ENCODE data around the gene TOR4A. TPM values are rescaled to one million over a fixed set of nuclear protein-coding genes. Genes with fewer than 3 reads are reported as not detected.
A peak's percentile ranks its signal among the peaks of the same experiment; 100 is the strongest.

TOR4A gene
- total and polyA plus RNA-seq, 9 of the 15 experiments (the other 6 are each of a cell fraction or from before 2014, with no cell fraction given), result 3.9 to 49.2 (median 8.8) TPM

DNA sequence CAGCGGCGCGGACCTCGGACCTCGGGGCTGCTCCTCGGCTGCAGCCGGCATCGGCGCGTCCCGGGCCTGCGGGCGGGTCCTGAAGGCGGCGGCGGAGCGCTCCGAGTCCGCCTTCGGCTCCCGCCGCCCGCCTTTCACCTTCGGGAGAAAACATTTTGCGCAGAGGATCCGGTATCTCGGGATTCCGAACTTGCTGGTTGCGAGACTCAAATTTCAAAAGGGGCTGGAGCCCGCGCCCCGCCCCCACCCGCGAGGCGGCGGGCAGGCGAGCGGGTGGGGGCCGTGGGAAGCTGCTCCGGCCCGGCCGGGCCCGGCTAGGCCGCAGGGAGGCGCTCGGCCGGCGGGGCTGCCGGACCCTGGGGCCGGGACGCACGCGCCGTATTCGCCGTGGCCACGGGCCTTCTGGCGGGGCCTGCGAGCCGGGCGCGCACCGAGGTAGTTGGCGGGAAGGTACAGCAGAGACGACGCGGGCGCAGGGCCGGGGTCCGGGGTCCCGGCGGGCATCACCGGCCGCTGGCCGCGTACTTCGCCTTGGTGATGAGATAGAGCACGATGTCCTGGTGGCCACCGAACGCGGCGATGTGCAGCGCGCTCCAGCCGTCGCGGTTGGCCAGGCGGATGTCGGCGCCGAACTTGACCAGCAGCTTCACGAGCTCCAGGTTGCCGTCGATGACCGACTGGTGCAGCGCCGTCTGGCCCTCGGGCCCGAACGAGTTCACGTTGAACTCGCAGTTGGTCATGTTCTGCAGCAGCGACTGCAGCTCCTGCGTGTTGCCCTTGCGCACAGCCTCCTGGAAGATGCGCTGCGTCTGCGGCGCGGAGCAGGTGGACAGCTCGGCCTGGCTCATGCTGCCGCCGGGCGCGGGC, 23.8 kb downstream of the TOR4A start (continued):
- peak; percentile 34 for TF ChIP-seq GMEB1 (CRISPR knock-in tag; IDR thresholded peaks at IDR 0.05)
- peak; percentile 43; the same call in 1 of the 2 replicates for TF ChIP-seq CEBPG (CRISPR knock-in tag; IDR thresholded peaks at IDR 0.05)
- no peak for TF ChIP-seq CEBPG (tag; conservative IDR thresholded peaks at IDR 0.05 in 1 of 2, IDR thresholded peaks at IDR 0.05 in 1 of 2)
- no peak for TF ChIP-seq ZNF79 (CRISPR knock-in tag; IDR thresholded peaks at IDR 0.05; ENCODE audit: low read depth)
- peak; percentile 45; the same call in 1 of the 2 replicates for TF ChIP-seq TARDBP (IDR thresholded peaks at IDR 0.05)
- peak in 1 of 2 experiments; percentile 46; a peak in 1 of 4 replicates for TF ChIP-seq SIN3A (IDR thresholded peaks at IDR 0.05; ENCODE audit: borderline replicate concordance in 2 of 2, control insufficient read depth in 1 of 2, low read depth in 2 of 2, low read length in 2 of 2)
- TF ChIP-seq GABPB1 (CRISPR knock-in tag; IDR thresholded peaks at IDR 0.05), result peak; percentile 37; the same call in 1 of the 2 replicates
- TF ChIP-seq C11orf30 (IDR thresholded peaks at IDR 0.05; ENCODE audit: low read depth), result no peak
- no peak for TF ChIP-seq CHD2 (IDR thresholded peaks at IDR 0.05; ENCODE audit: low read depth, low read length)
- no peak for TF ChIP-seq EP300 (IDR thresholded peaks at IDR 0.05; ENCODE audit: low read length)
- TF ChIP-seq ZNF274 (IDR thresholded peaks at IDR 0.05; ENCODE audit: borderline replicate concordance, low read depth, low read length), result no peak
- TF ChIP-seq ARHGAP35 (IDR thresholded peaks at IDR 0.05; ENCODE audit: partially characterized antibody), result no peak
- no peak for TF ChIP-seq TOE1 (IDR thresholded peaks at IDR 0.05; ENCODE audit: borderline replicate concordance)
- TF ChIP-seq TOE1 (CRISPR knock-in tag; IDR thresholded peaks at IDR 0.05; ENCODE audit: borderline replicate concordance, low read depth), result 0 out of 2 replicates have a peak, but pooled peaks have one; percentile 44
- TF ChIP-seq, protein P1, sequence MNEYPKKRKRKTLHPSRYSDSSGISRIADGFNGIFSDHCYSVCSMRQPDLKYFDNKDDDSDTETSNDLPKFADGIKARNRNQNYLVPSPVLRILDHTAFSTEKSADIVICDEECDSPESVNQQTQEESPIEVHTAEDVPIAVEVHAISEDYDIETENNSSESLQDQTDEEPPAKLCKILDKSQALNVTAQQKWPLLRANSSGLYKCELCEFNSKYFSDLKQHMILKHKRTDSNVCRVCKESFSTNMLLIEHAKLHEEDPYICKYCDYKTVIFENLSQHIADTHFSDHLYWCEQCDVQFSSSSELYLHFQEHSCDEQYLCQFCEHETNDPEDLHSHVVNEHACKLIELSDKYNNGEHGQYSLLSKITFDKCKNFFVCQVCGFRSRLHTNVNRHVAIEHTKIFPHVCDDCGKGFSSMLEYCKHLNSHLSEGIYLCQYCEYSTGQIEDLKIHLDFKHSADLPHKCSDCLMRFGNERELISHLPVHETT (CRISPR knock-in tag; conservative IDR thresholded peaks at IDR 0.05 in 1 of 2, IDR thresholded peaks at IDR 0.05 in 1 of 2), result peak in 1 of 2 experiments; percentile 60; a peak in 1 of 4 replicates
- peak; percentile 49 for TF ChIP-seq KDM5B (IDR thresholded peaks at IDR 0.05; ENCODE audit: insufficient replicate concordance, low read depth, low read length)
- TF ChIP-seq BCOR (IDR thresholded peaks at IDR 0.05), result peak; percentile 46; the same call in 1 of the 2 replicates
- no peak for TF ChIP-seq EGR1 (conservative IDR thresholded peaks at IDR 0.05)
- TF ChIP-seq ZNF445 (CRISPR knock-in tag; IDR thresholded peaks at IDR 0.05; ENCODE audit: low read depth), result no peak
- 0 out of 2 replicates have a peak, but pooled peaks have one; percentile 8 for TF ChIP-seq FOSL1 (tag; conservative IDR thresholded peaks at IDR 0.05)
- peak; percentile 45; the same call in 1 of the 2 replicates for TF ChIP-seq NR4A1 (CRISPR knock-in tag; IDR thresholded peaks at IDR 0.05)
- TF ChIP-seq NR4A1 (tag; IDR thresholded peaks at IDR 0.05), result peak; percentile 42; the same call in 1 of the 2 replicates
- TF ChIP-seq RBM22 (IDR thresholded peaks at IDR 0.05; ENCODE audit: low read depth, low read length, poor library complexity, severe bottlenecking), result peak; percentile 21
